SU-DHL-6 (cell line): ENCODE measurements around the gene MTMR11.

Experiments
- H2AFZ ChIP-seq: fragments of 200-600 bp; sonication (generic); 2 replicates; pipeline ENCODE4 v1.6.1; 2014; ENCODE audit warnings: low read depth, mild to moderate bottlenecking, moderate library complexity, mixed read lengths, antibody characterized with exemption, low read length; ENCODE audit not compliant: severe bottlenecking
- H3F3A ChIP-seq: fragments of 200-600 bp; shearing (Covaris generic); 2 replicates; pipeline ENCODE4 v1.6.0; 2016; ENCODE audit warnings: antibody characterized with exemption, mild to moderate bottlenecking; ENCODE audit not compliant: insufficient read depth
- H3K27ac ChIP-seq: fragments of 200-600 bp; sonication (generic); 2 replicates; pipeline ENCODE4 v1.5.1; 2016; ENCODE audit warnings: low read depth, mild to moderate bottlenecking, low read length, moderate library complexity, mixed read lengths
- H3K27me3 ChIP-seq: fragments of 200-600 bp; sonication (generic), shearing (Covaris generic); 2 replicates; pipeline ENCODE4 v1.6.0; 2014; ENCODE audit warnings: mild to moderate bottlenecking, low read length
- H3K36me3 ChIP-seq: fragments of 200-600 bp; sonication (generic); 2 replicates; pipeline ENCODE4 v1.6.1; 2014; ENCODE audit warnings: mild to moderate bottlenecking, low read length, mixed read lengths
- H3K4me2 ChIP-seq: fragments of 300-600, 200-600 bp; shearing (Covaris generic), sonication (generic); 2 replicates; pipeline ENCODE4 v1.6.0; 2014; ENCODE audit warnings: low read length, low read depth, mild to moderate bottlenecking; ENCODE audit not compliant: poor library complexity, severe bottlenecking
- H3K4me3 ChIP-seq: fragments of 200-600 bp; sonication (generic); 2 replicates; pipeline ENCODE4 v1.5.1; 2014; ENCODE audit warnings: antibody characterized with exemption, low read length, mild to moderate bottlenecking, mixed read lengths; ENCODE audit not compliant: insufficient read depth, poor library complexity, severe bottlenecking
- H3K79me2 ChIP-seq: fragments of 200-600 bp; sonication (generic); 2 replicates; pipeline ENCODE4 v1.6.1; 2014; ENCODE audit warnings: mild to moderate bottlenecking, low read length, moderate library complexity; ENCODE audit not compliant: insufficient read depth
- H3K9ac ChIP-seq: fragments of 200-600 bp; sonication (generic); 2 replicates; pipeline ENCODE4 v1.7.0; 2014; ENCODE audit warnings: mild to moderate bottlenecking, low read length
- H3K9me2 ChIP-seq: fragments of 200-600 bp; sonication (generic); replicated peaks from 2 replicates; pipeline ENCODE4 v1.6.1; 2014; ENCODE audit warnings: low read length; ENCODE audit not compliant: insufficient read depth
- H3K9me3 ChIP-seq: fragments of 200-600 bp; sonication (generic); 2 replicates; pipeline ENCODE4 v1.6.1; 2014; ENCODE audit warnings: low read length, mixed read lengths; ENCODE audit not compliant: insufficient read depth
- H4K20me1 ChIP-seq: fragments of 200-600 bp; sonication (generic); 2 replicates; pipeline ENCODE4 v1.6.1; 2014; ENCODE audit warnings: low read depth, mild to moderate bottlenecking, antibody characterized with exemption, low read length, moderate library complexity, mixed read lengths
- EZH2phosphoT487 ChIP-seq: fragments of 200-600 bp; sonication (generic), shearing (Covaris generic); conservative IDR thresholded peaks from 2 replicates; pipeline ENCODE4 v1.6.1; 2018; ENCODE audit warnings: mild to moderate bottlenecking, antibody characterized with exemption, low read length, moderate library complexity, mixed read lengths
- TF ChIP-seq, protein P1 (sequence below): fragments of 200-600 bp; sonication (generic); IDR thresholded peaks from one replicate; pipeline ENCODE4 v1.5.1; 2017; ENCODE audit warnings: antibody characterized with exemption, mild to moderate bottlenecking, low read length, moderate library complexity; ENCODE audit not compliant: insufficient read depth, poor library complexity, severe bottlenecking

Gene MTMR11

DNA sequence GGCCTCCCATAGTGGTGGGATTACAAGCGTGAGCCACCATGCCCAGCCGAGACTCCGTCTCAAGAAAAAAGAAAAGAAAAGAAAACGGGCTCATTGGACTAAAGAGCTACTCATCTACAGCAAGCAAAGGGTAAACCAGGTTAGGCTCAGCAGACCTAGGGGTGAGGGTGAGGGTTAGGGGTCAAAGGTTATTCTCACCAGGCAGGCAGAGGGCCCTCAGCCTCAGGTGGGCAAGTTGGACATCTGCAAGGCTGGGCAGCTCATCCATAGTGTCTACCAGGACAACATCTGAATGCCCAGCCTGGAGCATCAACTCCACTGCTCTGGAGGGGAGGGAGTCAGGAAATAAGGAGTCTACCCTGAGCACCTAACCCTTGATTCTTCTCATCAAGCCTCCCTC lies 3.5 kb downstream of the MTMR11 start:
- Histone ChIP-seq H3K9me2 (no peaks in the 10 kb centered on the region), H3K79me2 (no peaks in the 10 kb centered on the region), H3K9me3 (no peaks in the 10 kb centered on the region), H3K27me3 (no peaks in the 10 kb centered on the region), H4K20me1 (no peaks in the 10 kb centered on the region), H3K4me3 (no peak overlapping the region), H2AFZ (no peak overlapping the region), H3K4me2 (no peak overlapping the region), H3K36me3 (no peaks in the 10 kb centered on the region), H3K9ac (no peak overlapping the region), H3K27ac (no peak overlapping the region), H3F3A (peaks cover 5% of the 10 kb centered on the region; the same call in 1 of the 2 replicates)
- TF ChIP-seq, protein P1, sequence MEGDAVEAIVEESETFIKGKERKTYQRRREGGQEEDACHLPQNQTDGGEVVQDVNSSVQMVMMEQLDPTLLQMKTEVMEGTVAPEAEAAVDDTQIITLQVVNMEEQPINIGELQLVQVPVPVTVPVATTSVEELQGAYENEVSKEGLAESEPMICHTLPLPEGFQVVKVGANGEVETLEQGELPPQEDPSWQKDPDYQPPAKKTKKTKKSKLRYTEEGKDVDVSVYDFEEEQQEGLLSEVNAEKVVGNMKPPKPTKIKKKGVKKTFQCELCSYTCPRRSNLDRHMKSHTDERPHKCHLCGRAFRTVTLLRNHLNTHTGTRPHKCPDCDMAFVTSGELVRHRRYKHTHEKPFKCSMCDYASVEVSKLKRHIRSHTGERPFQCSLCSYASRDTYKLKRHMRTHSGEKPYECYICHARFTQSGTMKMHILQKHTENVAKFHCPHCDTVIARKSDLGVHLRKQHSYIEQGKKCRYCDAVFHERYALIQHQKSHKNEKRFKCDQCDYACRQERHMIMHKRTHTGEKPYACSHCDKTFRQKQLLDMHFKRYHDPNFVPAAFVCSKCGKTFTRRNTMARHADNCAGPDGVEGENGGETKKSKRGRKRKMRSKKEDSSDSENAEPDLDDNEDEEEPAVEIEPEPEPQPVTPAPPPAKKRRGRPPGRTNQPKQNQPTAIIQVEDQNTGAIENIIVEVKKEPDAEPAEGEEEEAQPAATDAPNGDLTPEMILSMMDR, result no peak
- TF ChIP-seq EZH2phosphoT487, result no peak

DNA sequence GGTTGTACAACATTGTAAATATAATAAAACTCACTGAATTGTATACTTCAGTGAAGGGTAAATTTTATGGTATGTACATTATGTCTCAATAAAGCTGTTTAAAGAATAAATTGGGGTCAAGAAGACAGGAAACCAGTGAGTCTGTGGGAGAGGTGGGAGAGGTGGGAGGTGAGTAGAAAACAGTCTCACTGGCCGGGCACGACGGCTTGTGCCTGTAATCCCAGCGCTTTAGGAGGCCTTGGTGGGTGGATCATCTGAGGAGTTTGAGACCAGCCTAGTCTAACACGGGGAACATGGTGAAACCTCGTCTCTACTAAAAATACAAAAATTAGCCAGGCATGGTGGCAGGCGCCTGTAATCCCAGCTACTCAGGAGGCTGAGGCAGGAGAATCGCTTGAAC lies 4.2 kb downstream of the MTMR11 start:
- no peak overlapping the region for H3K4me3 ChIP-seq
- no peak overlapping the region for H3K4me2 ChIP-seq
- TF ChIP-seq, protein P1, result no peak
- no peak for TF ChIP-seq EZH2phosphoT487
- H3K36me3 ChIP-seq, result no peaks in the 10 kb centered on the region
- H4K20me1 ChIP-seq, result no peaks in the 10 kb centered on the region
- no peaks in the 10 kb centered on the region for H3K27me3 ChIP-seq
- H3K9ac ChIP-seq, result no peak overlapping the region
- no peaks in the 10 kb centered on the region for H3K9me2 ChIP-seq
- peaks cover under 1% of the 10 kb centered on the region; the same call in 1 of the 2 replicates for H3K79me2 ChIP-seq
- H2AFZ ChIP-seq, result no peak overlapping the region
- H3K9me3 ChIP-seq, result no peaks in the 10 kb centered on the region
- H3F3A ChIP-seq, result peaks cover 5% of the 10 kb centered on the region; the same call in 1 of the 2 replicates
- no peak overlapping the region for H3K27ac ChIP-seq

DNA sequence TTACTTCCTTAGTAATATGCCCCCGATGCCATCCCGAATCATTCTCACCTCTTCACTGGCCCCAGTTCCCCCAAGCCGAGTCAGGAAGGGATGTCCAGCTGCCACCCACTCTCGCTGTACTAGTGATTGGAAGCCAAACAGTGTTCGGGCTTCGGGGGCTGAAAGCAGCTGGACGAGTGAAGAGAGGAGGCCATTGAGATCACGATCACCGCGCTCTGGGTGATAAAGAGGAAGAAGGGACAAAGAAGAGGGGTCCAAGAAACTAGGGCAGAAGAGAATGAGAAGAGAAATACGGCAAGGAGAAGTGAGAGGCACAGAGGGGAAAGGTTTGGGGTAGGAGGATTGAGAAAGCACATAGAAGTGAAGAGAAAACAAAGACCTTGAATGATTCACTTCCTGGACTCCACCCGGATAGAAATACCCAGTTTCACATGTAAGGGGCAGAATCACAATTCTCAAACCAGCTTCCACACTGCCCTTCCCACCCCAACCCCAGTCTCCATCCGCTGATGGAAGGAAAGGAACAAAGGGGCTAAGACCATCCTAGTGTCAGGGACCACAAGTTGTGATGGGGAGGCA lies 5.4 kb downstream of the MTMR11 start:
- Histone ChIP-seq H3K4me3 (no peak overlapping the region), H3K27me3 (no peaks in the 10 kb centered on the region), H3K4me2 (no peak overlapping the region), H3K9ac (no peak overlapping the region), H3K9me3 (no peaks in the 10 kb centered on the region), H4K20me1 (no peaks in the 10 kb centered on the region), H2AFZ (no peak overlapping the region), H3K79me2 (peaks cover 12% of the 10 kb centered on the region), H3F3A (peaks cover 5% of the 10 kb centered on the region; the same call in 1 of the 2 replicates), H3K36me3 (peaks cover 2% of the 10 kb centered on the region; the same call in 1 of the 2 replicates), H3K9me2 (no peaks in the 10 kb centered on the region), H3K27ac (no peak overlapping the region)
- no peak for TF ChIP-seq EZH2phosphoT487
- TF ChIP-seq, protein P1, result no peak
